Activated CD4-positive, CD25-positive, alpha-beta regulatory T cell treated with anti-CD3 and anti-CD28 coated beads, Interleukin-2, amount 50 U/mL, for 16 hours (primary cell): ENCODE measurements around the gene SLC16A1.
A peak's percentile ranks its signal among the peaks of the same experiment; 100 is the strongest.
"Not testable (repeated sequence)": the region's sequence is repeated elsewhere in the genome, so short reads cannot be mapped to it uniquely, and the experiment has no call there.

Experiments
- DNase-seq: peaks from one replicate; pipeline ENCODE4 v3.0.0-alpha.2; 2020; ENCODE audit warnings: low read depth, low spot score

Gene SLC16A1

DNA sequence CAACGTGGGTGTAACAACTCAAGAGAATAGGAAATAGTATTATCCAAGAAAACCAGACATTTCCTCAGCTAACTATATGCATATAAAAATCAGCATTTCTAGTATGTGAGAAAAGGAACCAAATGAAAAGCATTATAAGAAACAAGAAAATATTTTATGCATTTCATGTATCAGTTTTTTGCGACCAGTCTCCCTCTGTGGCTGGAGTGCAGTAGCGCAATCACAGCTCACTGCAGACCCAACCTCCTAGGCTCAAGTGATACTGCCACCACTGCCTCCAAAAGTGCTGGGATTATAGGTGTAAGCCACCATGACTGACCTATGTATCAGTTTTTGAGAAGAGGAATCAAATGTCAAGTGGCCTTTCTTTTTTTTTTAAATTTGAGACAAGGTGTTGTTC is 31.0 kb downstream of the SLC16A1 start:
- no peak for DNase-seq

DNA sequence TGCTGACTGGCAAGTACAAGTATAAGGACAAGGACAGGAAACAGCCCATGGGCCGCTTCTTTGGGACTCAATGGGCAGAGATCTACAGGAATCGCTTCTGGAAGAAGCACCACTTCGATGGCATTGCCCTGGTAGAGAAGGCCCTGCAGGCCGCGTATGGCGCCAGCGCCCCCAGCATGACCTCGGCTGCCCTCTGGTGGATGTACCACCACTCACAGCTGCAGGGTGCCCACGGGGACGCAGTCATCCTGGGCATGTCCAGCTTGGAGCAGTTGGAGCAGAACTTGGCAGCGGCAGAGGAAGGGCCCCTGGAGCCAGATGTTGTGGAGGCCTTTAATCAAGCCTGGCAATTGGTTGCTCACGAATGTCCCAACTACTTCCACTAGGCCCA is 32.0 kb downstream of the SLC16A1 start:
- DNase-seq = no peak

DNA sequence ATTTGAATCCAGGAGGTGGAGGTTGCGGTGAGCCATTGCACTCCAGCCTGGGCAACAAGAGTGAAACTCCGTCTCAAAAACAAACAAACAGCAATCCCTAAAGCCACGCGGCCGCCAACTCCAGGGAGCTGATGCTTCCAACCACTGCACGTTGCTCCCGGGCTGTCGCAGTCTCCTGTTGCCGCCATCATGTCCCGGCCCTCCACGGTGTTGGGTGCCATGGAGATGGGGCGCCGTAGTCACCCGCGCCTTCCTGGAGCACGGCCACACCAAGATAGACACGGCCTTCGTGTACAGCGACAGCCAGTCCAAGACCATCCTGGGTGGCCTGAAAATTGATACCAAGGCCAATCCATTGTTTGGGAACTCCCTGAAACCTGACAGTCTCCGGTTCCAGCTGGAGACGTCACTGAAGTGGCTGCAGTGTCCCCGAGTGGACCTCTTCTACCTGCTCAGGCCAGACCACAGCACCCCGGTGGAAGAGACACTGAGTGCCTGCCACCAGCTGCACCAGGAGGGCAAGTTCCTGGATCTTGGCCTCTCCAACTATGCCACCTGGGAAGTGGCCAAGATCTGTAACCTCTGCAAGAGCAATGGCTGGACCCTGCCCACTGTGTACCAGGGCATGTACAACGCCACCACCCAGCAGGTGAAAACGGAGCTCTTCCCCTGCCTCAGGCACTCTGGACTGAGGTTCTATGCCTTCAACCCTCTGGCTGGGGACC is 32.6 kb downstream of the SLC16A1 start:
- DNase-seq = no peak

- no peak for DNase-seq
Measured at GRCh38 chr1:112911506-112912220, 44.3 kb downstream of the SLC16A1 start.

- DNase-seq = no peak
Measured at GRCh38 chr1:112909847-112910246, 46.1 kb downstream of the SLC16A1 start.

GRCh38 chr1:112906150-112906698 is 49.8 kb downstream of the SLC16A1 start:
- no peak for DNase-seq

- no peak for DNase-seq
Measured at GRCh38 chr1:112905395-112906149, 50.4 kb downstream of the SLC16A1 start.

DNA sequence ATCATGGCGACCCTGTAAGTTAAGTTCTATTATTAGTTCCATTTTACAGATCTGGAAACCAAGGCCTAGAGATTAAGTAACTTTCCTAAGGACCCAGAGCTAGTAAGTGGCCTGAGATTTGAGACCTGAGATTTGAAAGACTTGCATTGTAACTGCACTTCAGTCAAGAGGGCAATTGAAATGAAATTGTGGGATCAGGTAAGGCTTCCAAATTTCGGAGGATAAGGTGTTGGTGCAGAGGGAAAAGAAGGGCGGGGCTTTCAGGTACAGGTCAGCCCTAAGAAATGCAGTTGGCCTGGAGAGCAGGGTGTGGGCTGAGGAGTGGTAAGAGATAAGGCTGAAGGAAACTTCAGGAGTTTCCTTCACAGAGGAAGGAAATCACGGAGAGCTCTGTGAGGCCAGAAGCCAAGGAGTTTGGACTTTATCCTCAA is 51.1 kb downstream of the SLC16A1 start:
- DNase-seq = no peak

DNA sequence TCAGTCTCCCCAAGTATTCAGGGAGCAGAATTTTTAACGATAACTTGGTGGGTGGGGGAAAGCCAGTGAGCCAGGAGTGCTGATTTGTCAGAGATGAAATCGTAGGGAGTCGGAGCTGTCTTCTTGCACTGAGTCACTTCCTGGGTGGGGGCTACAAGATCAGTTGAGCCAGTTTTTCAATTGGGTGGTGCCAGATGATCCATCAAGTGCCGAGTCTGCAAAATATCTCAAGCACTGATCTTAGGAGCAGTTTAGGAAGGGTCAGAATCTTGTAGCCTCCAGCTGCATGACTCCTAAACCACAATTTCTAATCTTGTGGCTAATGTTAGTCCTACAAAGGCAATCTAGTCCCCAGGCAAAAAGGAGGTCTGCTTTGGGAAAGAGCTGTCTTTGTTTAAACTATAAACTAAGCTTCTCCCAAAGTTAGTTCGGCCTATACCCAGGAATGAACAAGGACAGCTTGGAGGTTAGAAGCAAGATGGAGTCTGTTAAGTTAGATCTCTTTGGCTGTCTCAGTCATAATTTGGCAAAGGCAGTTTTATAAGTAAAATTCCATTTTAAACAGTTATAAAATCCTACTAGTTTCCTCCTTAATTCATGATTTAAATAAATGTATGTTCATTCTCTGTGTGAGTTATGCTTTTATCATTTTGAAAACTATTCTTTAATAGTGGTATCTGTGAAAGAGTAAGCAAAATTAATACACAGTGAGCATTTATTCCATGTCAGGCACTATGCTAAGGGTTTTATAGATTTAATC is 51.7 kb downstream of the SLC16A1 start:
- peak; percentile 23 for DNase-seq

DNA sequence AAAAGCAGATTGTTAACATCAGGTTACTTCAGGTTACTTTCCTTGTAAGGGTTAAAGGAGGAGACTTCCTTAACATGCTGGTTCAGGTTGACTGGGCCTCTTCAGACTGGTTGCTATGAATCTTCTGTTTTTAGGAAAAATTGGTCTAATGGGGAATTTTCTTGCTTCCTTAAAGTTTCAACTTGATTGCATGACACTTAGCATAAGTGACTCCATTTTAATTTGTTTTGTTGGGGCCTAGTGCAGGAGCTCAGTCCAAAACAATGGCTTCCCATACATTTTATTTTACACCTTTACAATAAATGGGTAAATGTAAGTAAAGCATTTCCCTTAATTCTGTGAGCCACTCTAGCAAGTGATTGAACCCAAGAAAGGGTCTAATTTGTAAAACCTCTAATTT is 53.8 kb downstream of the SLC16A1 start:
- DNase-seq = no peak

- no peak for DNase-seq
Measured at GRCh38 chr1:112901387-112901786, 54.6 kb downstream of the SLC16A1 start.

- no peak for DNase-seq
Measured at GRCh38 chr1:112896783-112897182, 59.2 kb downstream of the SLC16A1 start.

DNA sequence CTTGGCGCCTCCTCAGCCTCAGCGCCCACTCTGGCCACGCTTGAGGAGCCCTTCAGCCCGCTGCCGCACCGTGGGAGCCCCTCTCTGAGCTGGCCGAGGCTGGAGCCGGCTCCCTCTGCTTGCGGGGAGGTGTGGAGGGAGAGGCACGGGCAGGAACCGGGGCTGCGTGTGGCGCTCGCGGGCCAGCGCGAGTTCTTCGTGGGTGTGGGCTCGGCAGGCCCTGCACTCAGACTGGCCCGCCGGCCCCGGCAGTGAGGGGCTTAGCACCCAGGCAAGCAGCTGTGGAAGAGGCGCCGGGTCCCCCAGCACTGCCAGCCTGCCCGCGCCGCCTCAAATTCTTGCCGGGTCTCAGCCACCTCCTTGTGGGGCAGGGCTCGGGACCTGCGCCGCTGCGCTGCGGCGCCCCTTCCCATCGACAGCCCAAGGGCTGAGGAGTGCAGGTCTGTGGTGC is 61.4 kb downstream of the SLC16A1 start:
- DNase-seq = no peak

GRCh38 chr1:112894010-112894292 is 62.0 kb downstream of the SLC16A1 start:
- no peak for DNase-seq

GRCh38 chr1:112893288-112894009 is 62.5 kb downstream of the SLC16A1 start:
- DNase-seq = no peak

DNA sequence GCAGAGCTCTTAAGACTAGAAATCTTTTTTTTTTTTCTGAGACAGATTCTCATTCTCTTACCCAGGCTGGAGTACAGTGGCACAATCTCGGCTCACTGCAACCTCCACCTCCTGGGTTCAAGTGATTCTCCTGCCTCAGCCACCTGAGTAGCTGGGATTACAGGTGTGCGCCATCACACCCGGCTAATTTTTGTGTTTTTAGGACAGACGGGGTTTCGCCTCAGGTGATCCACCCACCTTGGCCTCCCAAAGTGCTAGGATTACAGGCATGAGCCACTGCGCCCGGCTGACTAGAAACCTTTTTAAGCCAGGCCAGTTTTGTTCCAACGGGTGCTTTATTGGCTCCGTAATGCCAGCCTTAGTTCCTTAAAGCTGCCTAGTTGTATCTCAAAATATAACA is 66.1 kb downstream of the SLC16A1 start:
- DNase-seq = not testable (repeated sequence)

GRCh38 chr1:112889052-112889768 is 66.8 kb downstream of the SLC16A1 start:
- no peak for DNase-seq

DNA sequence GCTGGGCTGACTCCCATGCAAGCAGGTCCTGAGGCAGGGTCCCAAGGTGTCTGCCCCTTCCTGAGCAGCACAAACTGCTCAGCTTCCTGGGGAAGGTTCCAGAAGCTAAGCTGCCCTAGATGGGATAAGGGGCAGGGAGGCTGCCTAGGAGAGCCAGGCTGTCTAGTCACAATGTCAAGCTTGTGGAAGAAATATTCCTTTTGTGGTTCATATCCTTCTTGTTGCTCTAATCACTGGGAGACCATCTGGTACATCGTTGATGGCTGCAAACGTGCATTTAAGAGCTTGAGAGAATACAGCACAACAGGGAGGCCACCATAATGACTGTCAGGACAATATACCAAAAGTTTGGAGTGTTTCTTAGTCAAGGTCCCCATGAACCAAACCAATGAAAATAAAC is 67.4 kb downstream of the SLC16A1 start:
- no peak for DNase-seq

DNA sequence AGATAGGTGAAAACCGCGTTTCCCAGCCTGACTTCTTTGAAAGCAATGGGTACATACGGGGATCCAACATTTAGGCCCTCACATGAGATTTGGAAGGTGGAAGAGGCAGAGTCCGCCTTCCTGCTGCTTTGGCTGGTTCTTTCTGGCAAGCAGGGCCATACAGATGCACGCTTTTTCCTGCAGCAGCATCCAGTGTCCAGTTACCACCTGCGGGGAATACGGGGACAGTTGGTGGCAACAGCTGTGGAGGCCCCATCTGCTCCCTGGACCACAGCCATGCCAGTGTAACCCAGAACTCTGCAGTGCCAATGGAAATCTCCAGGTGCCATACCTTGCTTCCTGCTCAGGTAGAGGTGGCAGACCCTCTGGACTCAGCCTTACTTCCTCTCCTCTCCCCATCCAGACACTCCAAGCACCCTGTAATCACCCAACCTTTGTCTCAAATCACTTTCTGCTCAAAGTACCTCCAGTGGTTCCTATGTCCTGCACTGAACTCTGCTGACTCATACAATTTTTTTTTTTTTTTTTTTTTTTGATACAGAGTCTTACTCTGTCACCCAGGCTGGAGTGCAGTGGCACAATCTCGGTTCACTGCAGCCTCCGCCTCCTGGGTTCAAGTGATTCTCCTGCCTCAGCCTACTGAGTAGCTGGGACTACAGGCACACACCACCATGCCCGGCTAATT is 68.3 kb downstream of the SLC16A1 start:
- no peak for DNase-seq

DNA sequence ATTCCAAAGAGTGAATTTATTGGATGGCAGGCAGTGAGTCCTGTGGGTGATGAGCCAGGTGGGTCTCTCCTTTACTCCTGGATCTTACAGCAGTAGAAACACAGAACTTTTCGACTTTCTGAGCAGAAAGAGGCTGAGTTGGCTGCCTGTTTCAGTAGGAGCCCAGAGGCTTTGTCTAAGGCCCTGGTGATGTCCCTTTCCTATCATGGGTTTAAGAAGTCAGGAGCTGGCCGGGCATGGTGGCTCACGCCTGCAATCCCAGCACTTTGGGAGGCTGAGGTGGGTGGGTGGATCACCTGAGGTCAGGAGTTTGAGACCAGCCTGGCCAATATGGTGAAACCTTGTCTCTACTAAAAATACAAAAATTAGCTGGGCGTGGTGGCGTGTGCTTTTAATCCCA is 71.0 kb downstream of the SLC16A1 start:
- DNase-seq = not testable (repeated sequence)
